ENCODE data around the gene IRX5.
A peak's percentile ranks its signal among the peaks of the same experiment; 100 is the strongest.

IRX5 gene

GRCh38 chr16:54930005-54930868, at the start of gene IRX5:
Gene IRX5, plus strand, starts transcription at chr16:54930865. Its CDS starts 334 bp downstream, at chr16:54931199.
- DNase-seq, result peak; percentile 91

GRCh38 chr16:54882556-54882955, 48.1 kb upstream of the IRX5 start:
- DNase-seq, result no peak

GRCh38 chr16:54883358-54883757, 47.3 kb upstream of the IRX5 start:
- DNase-seq, result no peak

- peak; percentile 79 for DNase-seq
These were observed 44.6 kb upstream of the IRX5 start for GRCh38 chr16:54886078-54886477.

GRCh38 chr16:54890381-54890780, 40.3 kb upstream of the IRX5 start:
- no peak for DNase-seq

GRCh38 chr16:54891346-54891745, 39.3 kb upstream of the IRX5 start:
- DNase-seq, result no peak

- DNase-seq, result no peak
These were observed 37.7 kb upstream of the IRX5 start for GRCh38 chr16:54892981-54893380.

GRCh38 chr16:54897930-54898329, 32.7 kb upstream of the IRX5 start:
- no peak for DNase-seq

GRCh38 chr16:54901606-54902005, 29.1 kb upstream of the IRX5 start:
- DNase-seq, result no peak

- no peak for DNase-seq
These were observed 27.6 kb upstream of the IRX5 start for GRCh38 chr16:54903047-54903446.

GRCh38 chr16:54911079-54911478, 19.6 kb upstream of the IRX5 start:
- no peak for DNase-seq

GRCh38 chr16:54912720-54913119, 17.9 kb upstream of the IRX5 start:
- DNase-seq, result no peak

GRCh38 chr16:54921206-54921824, 9.3 kb upstream of the IRX5 start:
- peak; percentile 16 for DNase-seq

- no peak for DNase-seq
These were observed 7.6 kb upstream of the IRX5 start for GRCh38 chr16:54923055-54923473.

GRCh38 chr16:54923988-54924387, 6.7 kb upstream of the IRX5 start:
- DNase-seq, result no peak

- DNase-seq, result peak; percentile 23
These were observed 4.4 kb upstream of the IRX5 start for GRCh38 chr16:54926166-54926838.

GRCh38 chr16:54927125-54928015, 3.3 kb upstream of the IRX5 start:
- peak; percentile 48 for DNase-seq

- peak; percentile 59 for DNase-seq
These were observed 2.7 kb upstream of the IRX5 start for GRCh38 chr16:54928016-54928356.

- DNase-seq, result peak; percentile 91
These were observed 2.1 kb upstream of the IRX5 start for GRCh38 chr16:54928411-54929089.

- peak; percentile 98 for DNase-seq
These were observed 1.3 kb upstream of the IRX5 start for GRCh38 chr16:54929090-54930004.

- DNase-seq, result no peak
These were observed 129 bp downstream of the IRX5 start for GRCh38 chr16:54930869-54931119.

All from OCI-M1 (cell line).